Testis (tissue), 3 donors: Measurements from ENCODE around the gene PMEPA1. TPM values are rescaled to one million over a fixed set of nuclear protein-coding genes. Genes with fewer than 3 reads are reported as not detected.

Experiments used
- DNase-seq: peaks from one replicate; pipeline ENCODE4 v3.0.0-alpha.2; 2019
- H3K27ac ChIP-seq, 2 donors: fragments of 200-600 bp; sonication (generic); one replicate each; pipeline ENCODE4 v1.5.1; 2019
- H3K27me3 ChIP-seq: fragments of 200-600 bp; sonication (generic); one replicate; pipeline ENCODE4 v1.5.1; 2019
- H3K36me3 ChIP-seq: fragments of 200-600 bp; sonication (generic); one replicate; pipeline ENCODE4 v1.5.1; 2017; ENCODE audit warnings: low read depth; ENCODE audit errors: missing control alignments
- H3K4me1 ChIP-seq: fragments of 200-600 bp; sonication (generic); one replicate; pipeline ENCODE4 v1.5.1; 2019
- H3K4me3 ChIP-seq, 2 donors: fragments of 200-600 bp; sonication (generic); one replicate each; pipeline ENCODE4 v1.5.1; 2017 to 2019
- H3K9me3 ChIP-seq: fragments of 200-600 bp; sonication (generic); one replicate; pipeline ENCODE4 v1.5.1; 2017
- POLR2A ChIP-seq: fragments of 450-650 bp; IDR thresholded peaks from one replicate; pipeline ENCODE4 v1.6.1; 2017; ENCODE audit warnings: antibody characterized with exemption, mild to moderate bottlenecking, moderate library complexity
- WGBS, 2 donors: methylation state at CpG; one replicate each; pipeline ENCODE4 v1.1.5; 2018; 5-methylcytosine and 5-hydroxymethylcytosine counted together
- intact Hi-C: fragments of 100-400 bp; cut with DNase I; formaldehyde crosslinking; loops from one replicate; pipeline ENCODE4 v1.15.1; 2023; ENCODE audit warnings: low total_unique reads
- polyA plus RNA-seq: library from polyadenylated mRNA; stranded (reverse); fragments of 350-450 nt; fragmentation: Illumina TruSeq; extraction: RNeasy Lipid Tissue Mini Kit (QIAGEN cat#74804); gene quantifications from one replicate; pipeline ENCODE4 v1.2.3, GENCODE V29; 2014; ENCODE audit warnings: low read depth, low replicate concordance; ENCODE audit not compliant: insufficient read depth
- total RNA-seq, 2 donors: library from RNA; depleted of rRNA; stranded (reverse); fragments of >200 nt; gene quantifications; one replicate each; pipeline ENCODE4 v1.2.3, GENCODE V29; 2016
- TF ChIP-seq, protein P1 (sequence below), 3 experiments: fragments of 450-650 bp in 2 of 3; fragments of 200-600 bp in 1 of 3; sonication (generic) in 1 of 3; IDR thresholded peaks; one replicate each; pipeline ENCODE4 v1.5.1; 2016 to 2019; ENCODE audit warnings: antibody characterized with exemption in 3 of 3, mild to moderate bottlenecking in 2 of 3, moderate library complexity in 1 of 3

The PMEPA1 gene
- total and polyA plus RNA-seq, 3 donors from 2014 or later: 8.1 to 16.8 (median 12.1) TPM

DNA sequence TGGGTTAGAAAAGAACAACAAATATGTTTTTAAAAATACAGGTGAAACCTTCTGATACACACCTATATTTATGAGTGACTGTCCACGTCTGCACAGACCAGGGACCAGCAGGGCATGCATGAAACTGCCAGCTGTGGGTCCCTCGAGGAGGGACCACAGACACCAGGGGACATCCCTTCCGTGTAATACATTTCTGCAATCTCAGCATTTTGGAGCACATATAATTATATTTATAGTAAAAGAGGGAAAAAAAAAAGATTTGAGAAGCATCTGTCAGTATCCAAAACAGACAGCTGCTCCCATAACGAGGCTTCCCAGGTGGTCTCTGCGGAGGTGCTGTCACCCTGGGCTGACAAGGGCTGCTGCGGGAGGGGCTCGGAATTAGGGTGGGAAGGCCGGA, 40.2 kb downstream of the PMEPA1 start:
- Histone ChIP-seq H3K27ac (no peak overlapping the region), H3K36me3 (no peaks in the 10 kb centered on the region), H3K4me3 (no peak overlapping the region), H3K4me1 (no peaks in the 10 kb centered on the region), H3K9me3 (no peaks in the 10 kb centered on the region), H3K27me3 (no peaks in the 10 kb centered on the region)
- 82 to 92% methylated on average over 8 of the region's 8 CpGs for WGBS, 2 donors
- intact Hi-C loops: no loop called here
- TF ChIP-seq, protein P1, sequence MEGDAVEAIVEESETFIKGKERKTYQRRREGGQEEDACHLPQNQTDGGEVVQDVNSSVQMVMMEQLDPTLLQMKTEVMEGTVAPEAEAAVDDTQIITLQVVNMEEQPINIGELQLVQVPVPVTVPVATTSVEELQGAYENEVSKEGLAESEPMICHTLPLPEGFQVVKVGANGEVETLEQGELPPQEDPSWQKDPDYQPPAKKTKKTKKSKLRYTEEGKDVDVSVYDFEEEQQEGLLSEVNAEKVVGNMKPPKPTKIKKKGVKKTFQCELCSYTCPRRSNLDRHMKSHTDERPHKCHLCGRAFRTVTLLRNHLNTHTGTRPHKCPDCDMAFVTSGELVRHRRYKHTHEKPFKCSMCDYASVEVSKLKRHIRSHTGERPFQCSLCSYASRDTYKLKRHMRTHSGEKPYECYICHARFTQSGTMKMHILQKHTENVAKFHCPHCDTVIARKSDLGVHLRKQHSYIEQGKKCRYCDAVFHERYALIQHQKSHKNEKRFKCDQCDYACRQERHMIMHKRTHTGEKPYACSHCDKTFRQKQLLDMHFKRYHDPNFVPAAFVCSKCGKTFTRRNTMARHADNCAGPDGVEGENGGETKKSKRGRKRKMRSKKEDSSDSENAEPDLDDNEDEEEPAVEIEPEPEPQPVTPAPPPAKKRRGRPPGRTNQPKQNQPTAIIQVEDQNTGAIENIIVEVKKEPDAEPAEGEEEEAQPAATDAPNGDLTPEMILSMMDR (IDR thresholded peaks at IDR 0.05): no peak
- TF ChIP-seq POLR2A: no peak
- no peak for DNase-seq

DNA sequence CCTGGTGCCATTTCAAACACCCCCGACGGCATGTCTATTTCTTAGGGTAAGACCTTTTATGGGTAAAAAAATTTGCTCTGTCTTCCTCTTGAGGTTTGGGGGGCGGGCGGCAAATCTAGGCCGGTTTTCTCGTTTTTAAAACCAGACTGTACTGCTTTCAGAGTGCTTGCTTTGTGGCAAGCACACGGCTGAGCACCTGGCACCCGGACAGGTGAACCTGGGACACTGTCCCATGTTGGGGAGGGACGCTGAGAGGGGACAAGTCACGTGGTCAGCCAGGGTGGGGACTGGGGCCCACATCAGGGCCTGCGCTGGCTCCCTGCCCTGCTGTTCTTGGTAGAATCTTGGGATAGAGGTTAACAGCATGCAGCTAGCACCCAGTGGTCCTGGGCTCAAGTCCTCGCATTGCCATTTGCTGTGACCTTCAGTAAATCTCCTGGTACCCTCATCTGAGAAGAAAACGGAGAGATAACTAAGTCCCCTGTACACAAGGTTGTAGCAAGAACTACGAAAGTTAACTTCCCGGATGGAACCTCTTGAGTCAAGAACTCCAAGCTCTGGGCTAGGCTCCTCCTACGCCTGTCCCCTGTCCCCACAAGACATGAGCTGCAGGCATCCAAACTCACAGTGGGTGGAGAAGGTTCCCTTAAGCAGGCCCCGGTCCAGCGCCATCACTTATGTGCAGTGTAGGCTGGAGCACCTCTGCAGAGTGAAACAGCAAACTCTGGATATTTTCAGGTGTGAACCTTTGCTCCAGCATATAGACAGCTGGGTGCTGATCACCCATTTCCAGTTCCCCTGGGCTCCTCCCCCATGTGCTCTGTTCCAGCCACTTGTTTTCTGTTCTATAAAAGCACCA, 41.7 kb downstream of the PMEPA1 start:
- no peaks in the 10 kb centered on the region for H3K4me1 ChIP-seq
- H3K27ac ChIP-seq: no peak overlapping the region
- no peaks in the 10 kb centered on the region for H3K27me3 ChIP-seq
- H3K9me3 ChIP-seq: no peaks in the 10 kb centered on the region
- WGBS, 2 donors: 84 to 87% methylated on average over 18 of the region's 18 CpGs
- no peaks in the 10 kb centered on the region for H3K36me3 ChIP-seq
- H3K4me3 ChIP-seq: no peak overlapping the region
- intact Hi-C loops: no loop called here
- TF ChIP-seq, protein P1 (IDR thresholded peaks at IDR 0.05): no peak
- TF ChIP-seq POLR2A: no peak
- no peak for DNase-seq

DNA sequence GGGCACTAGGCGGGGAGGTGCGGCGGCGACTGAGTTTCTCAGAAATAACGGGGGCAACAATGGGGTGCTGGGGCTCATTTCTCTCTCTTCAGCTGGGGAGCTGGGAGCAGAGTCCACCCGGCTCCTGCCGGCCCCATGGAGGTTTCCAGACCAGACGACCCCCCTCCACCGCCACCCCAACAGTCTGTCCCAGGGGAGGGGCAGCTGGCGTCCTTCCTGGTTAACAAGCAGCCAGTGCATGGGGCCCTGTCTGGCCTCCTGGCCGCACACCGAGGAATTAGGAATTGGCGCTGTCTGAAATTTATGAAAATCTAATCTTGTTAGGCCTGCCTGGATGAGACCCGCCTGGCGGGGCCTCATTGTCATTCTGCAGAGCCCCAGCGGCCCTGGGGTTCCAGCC, 42.4 kb downstream of the PMEPA1 start:
- no peak for DNase-seq
- 89 to 93% methylated on average over 16 of the region's 16 CpGs for WGBS, 2 donors
- no peaks in the 10 kb centered on the region for H3K4me1 ChIP-seq
- no peak overlapping the region for H3K4me3 ChIP-seq
- H3K36me3 ChIP-seq: no peaks in the 10 kb centered on the region
- H3K9me3 ChIP-seq: no peaks in the 10 kb centered on the region
- no peak for TF ChIP-seq POLR2A
- TF ChIP-seq, protein P1 (IDR thresholded peaks at IDR 0.05): no peak
- H3K27ac ChIP-seq: no peak overlapping the region
- no peaks in the 10 kb centered on the region for H3K27me3 ChIP-seq
- intact Hi-C loops: no loop called here

DNA sequence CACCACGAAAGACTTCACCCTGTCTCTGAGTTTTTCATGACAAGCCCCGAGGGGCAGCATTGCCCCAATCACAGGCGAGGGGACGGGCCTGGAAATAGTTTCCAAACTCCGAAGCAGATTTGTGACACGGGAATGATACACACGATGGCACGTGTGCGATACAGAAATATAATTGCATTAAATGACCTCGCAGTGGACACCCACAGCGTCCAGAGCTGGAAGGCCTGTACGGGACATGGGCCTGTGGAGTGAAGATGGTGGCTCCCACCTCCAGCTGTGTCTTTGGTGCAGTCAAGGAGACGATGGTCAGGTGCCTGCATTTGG, 43.0 kb downstream of the PMEPA1 start:
- Histone ChIP-seq H3K9me3 (no peaks in the 10 kb centered on the region), H3K27me3 (no peaks in the 10 kb centered on the region), H3K4me1 (no peaks in the 10 kb centered on the region), H3K36me3 (no peaks in the 10 kb centered on the region), H3K27ac (no peak overlapping the region), H3K4me3 (no peak overlapping the region)
- TF ChIP-seq, protein P1 (IDR thresholded peaks at IDR 0.05): no peak
- TF ChIP-seq POLR2A: no peak
- DNase-seq: no peak
- 91 to 93% methylated on average over 13 of the region's 13 CpGs for WGBS, 2 donors
- intact Hi-C loops: no loop called here
